Glomerular endothelial cell (primary cell): ENCODE data around the gene UBE2D4. TPM values are rescaled to one million over a fixed set of nuclear protein-coding genes. Genes with fewer than 3 reads are reported as not detected.

ENCODE experiments used
- DNase-seq: peaks from one replicate; pipeline ENCODE4 v3.0.0-alpha.2; 2011; ENCODE audit warnings: low read depth, low spot score; ENCODE audit errors: extremely low read depth
- total RNA-seq: library from RNA; depleted of rRNA; stranded (reverse); fragments of >200 nt; gene quantifications from 2 replicates; pipeline ENCODE4 v1.2.3, GENCODE V29; 2015

UBE2D4 gene
- total RNA-seq, 1 donor from 2014 or later = 11.6 TPM

DNA sequence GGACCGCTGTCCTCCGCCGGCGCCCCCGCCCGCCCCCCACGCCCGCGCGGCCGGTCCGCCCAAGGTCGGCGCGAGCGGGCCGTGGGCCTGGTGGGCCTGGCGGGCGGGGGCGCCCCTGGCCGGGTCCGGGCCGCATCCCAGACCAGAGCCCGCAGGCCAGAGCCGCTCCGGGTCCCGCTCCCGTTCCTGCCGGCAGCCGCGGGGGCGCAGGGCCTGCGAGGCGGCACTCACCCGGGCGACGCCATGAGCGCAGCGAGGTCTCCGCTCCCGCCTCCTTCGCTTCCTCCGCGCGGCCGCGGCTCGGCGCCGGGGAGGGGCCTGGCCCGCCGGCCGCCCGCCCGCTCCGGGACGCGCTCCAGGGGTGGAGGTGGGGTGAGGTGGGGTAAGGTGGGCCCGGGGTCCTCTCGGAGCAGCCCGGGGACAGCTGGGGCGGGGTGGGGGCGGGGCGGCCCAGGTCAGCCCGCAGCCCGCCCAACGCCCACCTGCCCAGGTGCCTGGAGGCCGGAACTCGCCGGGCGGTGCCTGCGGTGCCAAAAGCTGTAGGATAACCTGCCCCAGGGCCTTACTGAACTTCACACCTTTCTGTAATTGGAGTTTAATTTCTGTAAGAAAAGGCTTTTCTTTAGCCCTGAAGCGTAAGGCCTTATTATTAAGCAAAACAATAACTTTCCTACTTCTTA, 19.8 kb upstream of the UBE2D4 start, which contains the start of gene URGCP:
TSS of gene URGCP (minus strand) at position 266 of the 680 bp plus-strand sequence. CDS start at position 245, 21 bp downstream.
- no peak for DNase-seq

DNA sequence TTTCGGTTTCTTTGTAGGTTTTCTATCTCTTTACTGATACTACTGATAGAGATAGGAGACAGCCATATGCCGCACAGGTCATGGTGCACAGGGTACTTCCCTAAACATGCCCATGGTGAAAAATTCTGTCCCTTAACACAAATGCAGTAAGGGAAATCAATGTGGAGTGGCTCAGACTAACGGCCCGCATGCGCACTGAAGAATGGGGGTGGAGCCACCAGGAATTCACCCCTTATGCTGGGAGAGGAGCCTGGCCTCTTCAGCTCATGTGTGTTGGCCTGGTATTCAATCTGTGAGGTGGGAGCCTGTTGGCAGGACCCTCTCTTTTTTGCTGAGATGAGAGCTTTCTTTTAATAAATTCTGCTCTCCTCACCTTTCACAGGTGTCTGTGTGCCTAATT, 11.4 kb upstream of the UBE2D4 start:
- no peak for DNase-seq

DNA sequence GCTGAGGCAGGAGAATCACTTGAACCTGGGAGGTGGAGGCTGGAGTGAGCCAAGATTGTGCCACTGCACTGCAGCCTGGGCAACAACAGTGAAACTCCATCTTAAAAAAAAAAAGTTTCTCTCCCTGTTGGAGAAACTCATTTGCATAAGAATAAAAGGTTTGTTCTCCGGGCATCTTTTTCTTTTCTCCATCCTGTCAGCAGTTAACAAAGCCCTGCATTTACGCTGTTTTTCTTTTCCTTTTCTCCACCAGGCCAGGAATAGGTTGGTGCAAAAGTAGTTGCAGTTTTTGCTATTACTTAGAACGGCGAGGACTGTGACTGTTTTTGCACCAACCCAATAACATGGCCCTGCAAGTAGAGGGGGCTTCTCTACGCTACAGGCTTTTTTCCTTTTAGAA, 10.3 kb upstream of the UBE2D4 start:
- no peak for DNase-seq

DNA sequence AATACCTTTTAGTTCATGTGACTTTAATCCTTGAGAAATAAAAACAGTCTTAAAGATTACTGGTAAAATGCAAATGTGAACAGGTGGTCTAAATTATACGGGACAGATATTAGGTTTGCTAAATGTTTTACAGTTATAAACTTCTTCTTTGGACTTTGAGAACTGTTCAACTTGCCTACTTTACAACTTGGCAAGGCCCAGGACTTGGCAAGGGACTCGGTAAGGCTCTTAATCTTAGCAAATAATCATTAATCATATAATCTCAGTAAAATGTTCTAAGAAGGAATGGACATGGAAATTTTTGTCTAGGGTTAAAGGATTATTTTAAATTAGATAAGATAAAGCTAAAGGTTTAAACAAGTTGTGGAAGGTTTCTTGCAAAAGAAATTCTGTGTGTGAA, 4.8 kb upstream of the UBE2D4 start:
- no peak for DNase-seq

- no peak for DNase-seq
Observed at GRCh38 chr7:43922726-43923125, 3.5 kb upstream of the UBE2D4 start.

DNA sequence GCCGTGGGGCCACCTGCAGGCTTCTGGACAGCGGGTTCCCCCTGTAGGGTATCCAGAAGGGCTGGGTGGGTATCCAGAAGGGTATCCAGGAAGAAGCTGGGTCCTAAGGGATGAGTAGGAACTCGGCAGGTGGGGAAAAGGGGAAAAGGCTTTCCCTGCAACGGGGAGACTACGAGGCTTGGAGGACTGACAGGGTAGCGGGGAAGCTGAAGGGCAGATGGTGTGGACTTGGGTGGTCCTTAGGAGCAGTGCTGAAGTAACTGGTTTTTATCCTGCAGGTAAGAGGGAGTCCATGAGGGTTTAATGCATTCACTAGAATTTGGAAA, 525 bp downstream of the UBE2D4 start:
- no peak for DNase-seq

- no peak for DNase-seq
Observed at GRCh38 chr7:43927810-43928209, 1.6 kb downstream of the UBE2D4 start.

DNA sequence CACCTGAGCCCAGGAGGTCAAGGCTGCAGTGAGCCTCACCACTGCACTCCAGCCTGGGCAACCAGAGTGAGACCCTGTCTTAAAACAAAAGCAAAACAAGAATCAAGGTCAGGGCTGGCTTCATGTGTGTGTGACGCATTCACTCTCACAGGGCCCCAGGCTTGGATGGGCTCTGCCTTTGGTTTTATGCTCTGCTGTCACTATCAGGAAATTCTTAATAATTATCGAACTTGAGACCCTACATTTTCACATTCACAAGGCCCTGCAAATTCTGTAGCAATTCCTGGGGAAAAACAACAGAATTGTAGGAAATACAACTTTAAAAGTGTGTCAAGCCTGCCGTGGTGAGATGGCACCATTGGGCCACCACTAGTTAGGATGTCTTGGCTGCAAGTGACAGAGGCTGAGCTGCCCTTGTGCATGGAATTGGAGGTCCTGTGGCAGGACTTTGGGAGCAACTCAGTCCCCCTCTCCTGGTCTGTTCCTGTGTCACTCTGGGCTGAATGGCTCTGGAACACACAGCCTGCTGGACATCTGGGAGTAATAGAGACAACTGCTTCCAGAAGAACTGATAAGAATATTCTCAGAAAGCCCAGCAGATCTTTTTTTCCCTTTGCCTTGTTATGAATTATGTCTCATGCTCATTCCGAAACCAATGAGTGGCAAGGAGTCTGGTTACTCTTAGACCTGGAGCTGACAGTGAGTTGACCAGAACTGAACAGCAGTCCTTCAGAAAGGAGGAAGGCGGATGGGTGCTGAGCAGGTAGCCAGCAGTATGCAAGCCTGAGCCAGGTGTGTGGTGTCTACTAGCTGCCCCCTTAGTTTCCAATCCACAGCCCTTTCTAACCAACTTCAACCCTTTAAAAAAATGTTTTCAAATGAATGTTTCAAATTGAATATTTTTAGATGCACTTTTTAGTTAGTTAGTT, 3.6 kb downstream of the UBE2D4 start:
- DNase-seq = no peak

- DNase-seq = no peak
Observed at GRCh38 chr7:43931346-43931745, 5.1 kb downstream of the UBE2D4 start.

GRCh38 chr7:43933902-43934560, 7.8 kb downstream of the UBE2D4 start:
- no peak for DNase-seq

DNA sequence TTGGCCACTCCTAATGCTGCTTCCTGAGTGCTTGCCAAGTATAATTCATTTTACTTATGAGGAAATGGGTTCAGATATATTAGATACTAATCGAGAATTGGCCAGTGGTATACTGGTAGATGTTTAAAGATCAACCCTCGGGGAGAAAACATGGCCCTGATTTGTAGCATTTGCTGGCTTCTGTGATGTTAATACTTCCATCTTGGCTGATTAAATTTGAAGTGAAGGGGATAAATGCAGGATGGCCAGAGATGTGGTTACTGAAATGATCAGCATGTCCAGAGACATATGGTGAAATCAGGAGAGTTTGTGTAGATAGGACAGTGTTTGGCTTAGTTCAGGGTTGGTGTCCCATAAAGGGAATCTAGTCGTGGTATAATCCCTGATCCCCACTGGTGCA, 11.2 kb downstream of the UBE2D4 start:
- DNase-seq = no peak

- DNase-seq = no peak
Observed at GRCh38 chr7:43938892-43939482, 12.8 kb downstream of the UBE2D4 start.

- no peak for DNase-seq
Observed at GRCh38 chr7:43942250-43942649, 16.0 kb downstream of the UBE2D4 start.

- no peak for DNase-seq
Observed at GRCh38 chr7:43942997-43943396, 16.8 kb downstream of the UBE2D4 start.

GRCh38 chr7:43943417-43944187, 17.4 kb downstream of the UBE2D4 start:
- no peak for DNase-seq

- no peak for DNase-seq
Observed at GRCh38 chr7:43944286-43944685, 18.1 kb downstream of the UBE2D4 start.

- no peak for DNase-seq
Observed at GRCh38 chr7:43952028-43952427, 25.8 kb downstream of the UBE2D4 start.

- no peak for DNase-seq
Observed at GRCh38 chr7:43953071-43953470, 26.8 kb downstream of the UBE2D4 start.

DNA sequence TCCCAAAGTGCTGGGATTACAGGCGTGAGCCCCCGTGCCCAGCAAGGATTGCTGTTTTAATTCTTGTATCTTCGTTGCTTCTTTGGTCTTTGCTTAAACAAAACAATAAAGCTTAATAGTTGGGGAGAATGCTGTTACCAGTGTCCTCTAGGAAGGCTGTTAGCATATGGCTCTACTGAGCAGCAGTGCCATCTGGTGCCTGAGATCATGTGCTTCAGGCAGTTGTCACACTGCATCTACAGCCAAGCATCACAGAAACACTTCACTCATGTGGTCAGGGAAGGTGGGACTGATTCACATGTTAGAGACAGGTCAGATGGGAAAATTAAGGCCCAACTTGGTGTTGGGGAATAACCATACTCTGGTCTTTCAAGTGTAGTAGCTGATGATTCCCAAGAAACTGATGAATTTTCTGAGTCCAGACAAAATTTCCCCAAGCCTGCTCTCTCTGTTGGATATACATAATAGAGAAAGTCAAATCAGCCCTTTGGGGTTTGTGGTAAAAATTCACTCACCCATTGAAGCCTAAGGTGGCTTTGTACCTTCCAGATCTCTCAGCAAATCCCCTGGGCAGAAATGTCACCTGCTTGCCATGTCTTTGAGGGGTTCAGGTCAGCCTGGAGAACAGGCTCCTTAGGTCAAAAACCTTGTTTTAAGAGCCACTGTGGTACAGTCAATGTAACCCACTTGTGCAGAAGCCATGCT, 28.4 kb downstream of the UBE2D4 start:
- DNase-seq = no peak

GRCh38 chr7:43956027-43956426, 29.8 kb downstream of the UBE2D4 start:
- DNase-seq = no peak
